HepG2 (cell line): ENCODE data around the gene SENP5. TPM values are rescaled to one million over a fixed set of nuclear protein-coding genes. Genes with fewer than 3 reads are reported as not detected.
A peak's percentile ranks its signal among the peaks of the same experiment; 100 is the strongest.

Source experiments
- ATAC-seq: fragments of 200-7000 bp; cut with Tn5 transposase; 3 replicates; pipeline ENCODE4 v1.9.1; 2020; ENCODE audit warnings: mild to moderate bottlenecking, moderate library complexity
- BruUV-seq: library from RNA; stranded (reverse); fragments of 400-500 nt; replicated peaks from 2 replicates; lab custom pipeline; 2021; lab: Mats Ljungman, UMichigan
- CTCF ChIA-PET: fragments of 300-600 bp; formaldehyde crosslinking; extraction: SDS; loops from one replicate; lab custom pipeline; 2021; ENCODE audit warnings: low total read pairs, inconsistent platforms, low intra/inter-chr PET ratio; lab: Yijun Ruan, JAX
- POLR2A ChIA-PET: fragments of 350-600 bp; sonication (Branson Sonifier 250); formaldehyde crosslinking; loops from one replicate; lab custom pipeline; 2020; ENCODE audit warnings: antibody characterized with exemption, inconsistent platforms; lab: Yijun Ruan, JAX
- DNase-seq: peaks from one replicate; pipeline ENCODE4 v3.0.0-alpha.2; 2015; ENCODE audit warnings: low spot score
- FAIRE-seq: peaks from 3 replicates; lab custom pipeline; 2011; peaks lifted over from hg19 to GRCh38; lab: Jason Lieb, UNC
- H2AFZ ChIP-seq: one replicate; pipeline ENCODE4 v1.6.1; 2011; ENCODE audit warnings: low read length, inconsistent platforms
- H3K27ac ChIP-seq: fragments of 300-600 bp; 3 replicates; pipeline ENCODE4 v1.8.0; 2011; ENCODE audit warnings: mixed run types, mild to moderate bottlenecking, mixed read lengths, low read length, inconsistent platforms; ENCODE audit not compliant: insufficient read depth; ENCODE audit errors: extremely low read length
- H3K27me3 ChIP-seq, 2 experiments: fragments of 200-600 bp in 1 of 2; 2 replicates in 1 of 2; 3 replicates in 1 of 2; pipeline versions ENCODE4 v1.6.0 to v1.8.0; 2011; ENCODE audit warnings: low read length in 2 of 2, mild to moderate bottlenecking in 2 of 2, moderate library complexity in 2 of 2, inconsistent platforms in 1 of 2; ENCODE audit not compliant: insufficient read depth in 2 of 2, control insufficient read depth in 1 of 2
- H3K36me3 ChIP-seq, 2 experiments: fragments of 200-600 bp in 1 of 2; replicated peaks in 1 of 2; 2 replicates in 1 of 2; 3 replicates in 1 of 2; pipeline versions ENCODE4 v1.5.1 to v1.8.0; 2011; ENCODE audit warnings: low read length in 2 of 2, inconsistent platforms in 1 of 2; ENCODE audit not compliant: insufficient read depth in 2 of 2, control insufficient read depth in 1 of 2
- H3K4me1 ChIP-seq: 2 replicates; pipeline ENCODE4 v1.5.1; 2012; ENCODE audit warnings: low read length, inconsistent platforms; ENCODE audit not compliant: insufficient read depth
- H3K4me2 ChIP-seq: 2 replicates; pipeline ENCODE4 v1.6.0; 2011; ENCODE audit warnings: low read depth, low read length, inconsistent platforms
- H3K4me3 ChIP-seq, 3 experiments: fragments of 200-600 bp in 1 of 3; sonication (generic), shearing (Covaris generic) in 1 of 3; replicated peaks in 1 of 3; 2 replicates each; pipeline ENCODE4 v1.5.1; 2011 to 2016; ENCODE audit warnings: low read length in 3 of 3, inconsistent platforms in 2 of 3, low read depth in 2 of 3, mild to moderate bottlenecking in 2 of 3, control low read depth in 1 of 3, mixed read lengths in 1 of 3; ENCODE audit not compliant: insufficient read depth in 1 of 3
- H3K79me2 ChIP-seq: one replicate; pipeline ENCODE4 v1.6.1; 2011; ENCODE audit warnings: low read length, inconsistent platforms; ENCODE audit not compliant: insufficient read depth
- H3K9ac ChIP-seq: 2 replicates; pipeline ENCODE4 v1.6.0; 2011; ENCODE audit warnings: mild to moderate bottlenecking, low read depth, low read length, inconsistent platforms; ENCODE audit not compliant: insufficient read depth
- H3K9me3 ChIP-seq: 2 replicates; pipeline ENCODE4 v1.5.1; 2012; ENCODE audit warnings: mild to moderate bottlenecking, low read length
- H4K20me1 ChIP-seq: 2 replicates; pipeline ENCODE4 v1.6.0; 2011; ENCODE audit warnings: inconsistent platforms, mild to moderate bottlenecking, low read length, moderate library complexity; ENCODE audit not compliant: insufficient read depth
- CCAR2 ChIP-seq: fragments of 200-400 bp; formaldehyde crosslinking; optimal IDR thresholded peaks from 2 replicates; pipeline ENCODE3; 2018; ENCODE audit warnings: low read depth, mild to moderate bottlenecking, low read length, moderate library complexity
- E2F5 ChIP-seq: sonication (generic); formaldehyde crosslinking; conservative IDR thresholded peaks from 2 replicates; pipeline ENCODE4 v1.4.0; 2020; ENCODE audit warnings: missing genetic modification reagents
- FOSL1 ChIP-seq: sonication (generic); formaldehyde crosslinking; IDR thresholded peaks from 2 replicates; pipeline ENCODE4 v1.9.0; 2021; ENCODE audit warnings: missing genetic modification reagents, borderline replicate concordance
- KDM1A ChIP-seq: IDR thresholded peaks from 2 replicates; pipeline ENCODE4 v1.6.1; 2016; ENCODE audit warnings: missing compliant biosample characterization
- KDM4B ChIP-seq: sonication (generic); formaldehyde crosslinking; IDR thresholded peaks from 2 replicates; pipeline ENCODE4 v1.4.0; 2020; ENCODE audit warnings: missing genetic modification reagents
- KIAA2018 ChIP-seq: sonication (generic); formaldehyde crosslinking; IDR thresholded peaks from 2 replicates; pipeline ENCODE4 v1.5.0; 2020; ENCODE audit warnings: mild to moderate bottlenecking, missing genetic modification reagents, borderline replicate concordance
- MED1 ChIP-seq: sonication (generic); formaldehyde crosslinking; IDR thresholded peaks from 2 replicates; pipeline ENCODE4 v1.4.0; 2020; ENCODE audit warnings: missing genetic modification reagents
- POLR2G ChIP-seq: fragments of 200-400 bp; formaldehyde crosslinking; IDR thresholded peaks from 2 replicates; pipeline ENCODE4 v1.6.1; 2018; ENCODE audit warnings: mild to moderate bottlenecking, low read depth, low read length, moderate library complexity
- TOE1 ChIP-seq: sonication (generic); formaldehyde crosslinking; IDR thresholded peaks from 2 replicates; pipeline ENCODE4 v1.4.0; 2020; ENCODE audit warnings: mild to moderate bottlenecking, missing genetic modification reagents
- ZNF10 ChIP-seq: sonication (generic); formaldehyde crosslinking; IDR thresholded peaks from 2 replicates; pipeline ENCODE4 v1.4.0; 2020; ENCODE audit warnings: mild to moderate bottlenecking, low read depth, missing genetic modification reagents, borderline replicate concordance
- ZNF12 ChIP-seq: sonication (generic); formaldehyde crosslinking; IDR thresholded peaks from 2 replicates; pipeline ENCODE4 v1.5.0; 2020; ENCODE audit warnings: missing genetic modification reagents
- ZNF326 ChIP-seq: sonication (generic); formaldehyde crosslinking; IDR thresholded peaks from 2 replicates; pipeline ENCODE4 v1.4.0; 2020; ENCODE audit warnings: missing genetic modification reagents, borderline replicate concordance
- ZNF430 ChIP-seq: sonication (generic); formaldehyde crosslinking; IDR thresholded peaks from 2 replicates; pipeline ENCODE4 v1.9.0; 2021; ENCODE audit warnings: mild to moderate bottlenecking, missing genetic modification reagents
- ZNF772 ChIP-seq: sonication (generic); formaldehyde crosslinking; IDR thresholded peaks from 2 replicates; pipeline ENCODE4 v1.5.0; 2020; ENCODE audit warnings: mild to moderate bottlenecking, missing genetic modification reagents
- WGBS: methylation state at CpG from one replicate; pipeline ENCODE4 v1.1.6; 2017; ENCODE audit warnings: low lambda C conversion rate; 5-methylcytosine and 5-hydroxymethylcytosine counted together
- in situ Hi-C: cut with HindIII; loops from 2 replicates; pipeline ENCODE4 v1.10.0; 2017; ENCODE audit warnings: low pct_unique_long_range_greater_than_20kb; ENCODE audit not compliant: extremely low pct_ligation_motif_present
- intact Hi-C: fragments of 100-400 bp; cut with micrococcal nuclease; formaldehyde crosslinking; loops from one replicate; pipeline ENCODE4 v1.10.0; 2022; ENCODE audit not compliant: unreplicated experiment
- polyA plus RNA-seq, 8 experiments: library from polyadenylated mRNA; depleted of rRNA in 3 of 8; stranded (reverse) in 7 of 8; unstranded in 1 of 8; fragments of >200 nt; fragmentation: Illumina TruSeq in 4 of 8; extraction: Trizol in 4 of 8; gene quantifications; 2 replicates each; pipeline versions ENCODE4 v1.2.1 to v1.2.3, GENCODE V29; 2011 to 2016; ENCODE audit warnings: low read depth in 4 of 8, missing spikeins in 1 of 8, mixed read lengths in 1 of 8; ENCODE audit not compliant: insufficient read depth in 1 of 8
- total RNA-seq, 5 experiments: library from RNA; depleted of rRNA; stranded (reverse); fragments of >200 nt; fragmentation: Illumina TruSeq; extraction: Trizol; gene quantifications; 2 replicates each; pipeline ENCODE4 v1.2.3, GENCODE V29; 2016; ENCODE audit warnings: low read depth in 1 of 5

The SENP5 gene
- total and polyA plus RNA-seq, 2 of the 13 experiments (the other 11 are each of a cell fraction or from before 2014, with no cell fraction given) = 17.6 to 30.9 TPM

- peaks cover 86% of the 10 kb centered on the region for H3K4me1 ChIP-seq
- BruUV-seq = no TSS peak
- no peak for DNase-seq
- intact Hi-C loops = no loop called here
- FAIRE-seq = no peak
- peak overlapping the region; percentile 85 for H3K4me2 ChIP-seq
- ChIA-PET CTCF (no interaction called here), POLR2A (no interaction called here)
- no peak overlapping the region for H2AFZ ChIP-seq
- no peaks in the 10 kb centered on the region for H3K27me3 ChIP-seq
- peaks cover 6 to 25% of the 10 kb centered on the region in 2 experiments for H3K36me3 ChIP-seq
- H3K9me3 ChIP-seq = no peaks in the 10 kb centered on the region
- H3K27ac ChIP-seq = peak overlapping the region; percentile 19
- WGBS = 93% methylated on average over 11 of the region's 11 CpGs
- no peak for ATAC-seq
- in situ Hi-C loops = no loop called here
- peaks cover 47% of the 10 kb centered on the region for H3K79me2 ChIP-seq
- no peaks in the 10 kb centered on the region for H4K20me1 ChIP-seq
- no peak overlapping the region for H3K4me3 ChIP-seq
- 0 out of 2 replicates have a peak overlapping the region, but pooled peaks have one; percentile 32 for H3K9ac ChIP-seq
- TF ChIP-seq ZNF326 (CRISPR knock-in tag) = no peak
- TF ChIP-seq KDM4B (CRISPR knock-in tag) = no peak
- no peak for TF ChIP-seq ZNF430
- no peak for TF ChIP-seq KDM1A (CRISPR knock-in tag)
- no peak for TF ChIP-seq TOE1 (CRISPR knock-in tag)
- TF ChIP-seq KIAA2018 (CRISPR knock-in tag) = no peak
- TF ChIP-seq FOSL1 (CRISPR knock-in tag) = no peak
- TF ChIP-seq ZNF12 (CRISPR knock-in tag) = no peak
- TF ChIP-seq ZNF772 = no peak
- no peak for TF ChIP-seq CCAR2
- TF ChIP-seq ZNF10 (CRISPR knock-in tag) = no peak
- peak; percentile 54 for TF ChIP-seq POLR2G
- no peak for TF ChIP-seq E2F5 (CRISPR knock-in tag)
- TF ChIP-seq MED1 (CRISPR knock-in tag) = no peak
Observed at GRCh38 chr3:196965112-196965803, 97.5 kb downstream of the SENP5 start.
